Suprapubic skin (tissue), 4 donors: ENCODE results near the gene ZBTB21.

Source experiments
- CTCF ChIP-seq, 2 donors: fragments of 200-600 bp in 1 of 2; fragments of 450-650 bp in 1 of 2; sonication (generic) in 1 of 2; IDR thresholded peaks; one replicate each; pipeline ENCODE4 v1.5.1; 2016 to 2019; ENCODE audit warnings: antibody characterized with exemption in 2 of 2, mild to moderate bottlenecking in 1 of 2, moderate library complexity in 1 of 2
- EP300 ChIP-seq: sonication (generic); formaldehyde crosslinking; IDR thresholded peaks from one replicate; pipeline ENCODE4 v1.6.1; 2017; ENCODE audit warnings: antibody characterized with exemption
- POLR2A ChIP-seq, 2 donors: fragments of 450-650 bp; IDR thresholded peaks; one replicate each; pipeline ENCODE4 v1.6.1; 2017; ENCODE audit warnings: antibody characterized with exemption in 2 of 2, mild to moderate bottlenecking in 2 of 2, moderate library complexity in 2 of 2
- POLR2AphosphoS5 ChIP-seq, 3 donors: sonication (generic); formaldehyde crosslinking; IDR thresholded peaks; one replicate each; pipeline ENCODE4 v1.6.1; 2017; ENCODE audit warnings: antibody characterized with exemption in 3 of 3

GRCh38 chr21:42039470-42039901 lies 29.3 kb upstream of the ZBTB21 start:
- peak in 1 of 3 donors; percentile 43 for TF ChIP-seq POLR2AphosphoS5 (IDR thresholded peaks at IDR 0.05)
- TF ChIP-seq CTCF (IDR thresholded peaks at IDR 0.05), result no peak
- no peak for TF ChIP-seq POLR2A (IDR thresholded peaks at IDR 0.05)
- no peak for TF ChIP-seq EP300
